ENCODE results near the gene CPAMD8. TPM values are rescaled to one million over a fixed set of nuclear protein-coding genes. Genes with fewer than 3 reads are reported as not detected.

The CPAMD8 gene
- total RNA-seq, 1 donor from 2014 or later = 294 TPM

- TF ChIP-seq CTCF (IDR thresholded peaks at IDR 0.05) = no peak
- Mint-ChIP-seq H3K9me3 (ENCODE audit: unreplicated experiment) (no peaks in the 10 kb centered on the region), H3K36me3 (ENCODE audit: unreplicated experiment) (peaks cover 8% of the 10 kb centered on the region), H3K4me1 (ENCODE audit: unreplicated experiment) (peaks cover 4% of the 10 kb centered on the region), H3K27me3 (ENCODE audit: unreplicated experiment) (no peaks in the 10 kb centered on the region), H3K27ac (ENCODE audit: unreplicated experiment) (no peak overlapping the region), H3K4me3 (ENCODE audit: unreplicated experiment) (no peak overlapping the region)
- no peak for DNase-seq (ENCODE audit: extremely low spot score, unreplicated experiment)
These were observed 35.1 kb upstream of the CPAMD8 start for GRCh38 chr19:17061691-17062090.

- Mint-ChIP-seq H3K27me3 (ENCODE audit: unreplicated experiment) (no peaks in the 10 kb centered on the region), H3K27ac (ENCODE audit: unreplicated experiment) (no peak overlapping the region), H3K9me3 (ENCODE audit: unreplicated experiment) (no peaks in the 10 kb centered on the region), H3K4me1 (ENCODE audit: unreplicated experiment) (peaks cover 4% of the 10 kb centered on the region), H3K36me3 (ENCODE audit: unreplicated experiment) (peaks cover 8% of the 10 kb centered on the region), H3K4me3 (ENCODE audit: unreplicated experiment) (no peak overlapping the region)
- no peak for DNase-seq (ENCODE audit: extremely low spot score, unreplicated experiment)
- TF ChIP-seq CTCF (IDR thresholded peaks at IDR 0.05) = no peak
These were observed 34.6 kb upstream of the CPAMD8 start for GRCh38 chr19:17061205-17061604.

- DNase-seq (ENCODE audit: extremely low spot score, unreplicated experiment) = no peak
- H3K9me3 Mint-ChIP-seq (ENCODE audit: unreplicated experiment) = no peaks in the 10 kb centered on the region
- no peak overlapping the region for H3K27ac Mint-ChIP-seq (ENCODE audit: unreplicated experiment)
- H3K4me3 Mint-ChIP-seq (ENCODE audit: unreplicated experiment) = no peak overlapping the region
- no peak for TF ChIP-seq CTCF (IDR thresholded peaks at IDR 0.05)
- no peaks in the 10 kb centered on the region for H3K27me3 Mint-ChIP-seq (ENCODE audit: unreplicated experiment)
- H3K4me1 Mint-ChIP-seq (ENCODE audit: unreplicated experiment) = peaks cover 4% of the 10 kb centered on the region
- H3K36me3 Mint-ChIP-seq (ENCODE audit: unreplicated experiment) = peaks cover 8% of the 10 kb centered on the region
These were observed 34.2 kb upstream of the CPAMD8 start for GRCh38 chr19:17060802-17061201.

- DNase-seq (ENCODE audit: extremely low spot score, unreplicated experiment) = no peak
- Mint-ChIP-seq H3K4me3 (ENCODE audit: unreplicated experiment) (no peak overlapping the region), H3K36me3 (ENCODE audit: unreplicated experiment) (peaks cover 8% of the 10 kb centered on the region), H3K27me3 (ENCODE audit: unreplicated experiment) (no peaks in the 10 kb centered on the region), H3K4me1 (ENCODE audit: unreplicated experiment) (peaks cover 4% of the 10 kb centered on the region), H3K9me3 (ENCODE audit: unreplicated experiment) (no peaks in the 10 kb centered on the region), H3K27ac (ENCODE audit: unreplicated experiment) (no peak overlapping the region)
- TF ChIP-seq CTCF (IDR thresholded peaks at IDR 0.05) = no peak
These were observed 31.6 kb upstream of the CPAMD8 start for GRCh38 chr19:17058236-17058635.

GRCh38 chr19:17055636-17056035 is 29.0 kb upstream of the CPAMD8 start:
- DNase-seq (ENCODE audit: extremely low spot score, unreplicated experiment) = no peak
- Mint-ChIP-seq H3K27me3 (ENCODE audit: unreplicated experiment) (no peaks in the 10 kb centered on the region), H3K36me3 (ENCODE audit: unreplicated experiment) (peaks cover 13% of the 10 kb centered on the region), H3K4me3 (ENCODE audit: unreplicated experiment) (no peak overlapping the region), H3K9me3 (ENCODE audit: unreplicated experiment) (no peaks in the 10 kb centered on the region), H3K27ac (ENCODE audit: unreplicated experiment) (no peak overlapping the region), H3K4me1 (ENCODE audit: unreplicated experiment) (peaks cover 9% of the 10 kb centered on the region)
- no peak for TF ChIP-seq CTCF (IDR thresholded peaks at IDR 0.05)

All from osteocyte (in vitro differentiated cells).